Activated CD4-positive, alpha-beta T cell treated with anti-CD3 and anti-CD28 coated beads for 4 hours (primary cell): ENCODE measurements around the gene IKBKG.
"Not testable (repeated sequence)": the region's sequence is repeated elsewhere in the genome, so short reads cannot be mapped to it uniquely, and the experiment has no call there.

Experiments used
- DNase-seq, 2 donors: peaks; one replicate each; pipeline ENCODE4 v3.0.0-alpha.2; 2020

IKBKG gene, protein sequence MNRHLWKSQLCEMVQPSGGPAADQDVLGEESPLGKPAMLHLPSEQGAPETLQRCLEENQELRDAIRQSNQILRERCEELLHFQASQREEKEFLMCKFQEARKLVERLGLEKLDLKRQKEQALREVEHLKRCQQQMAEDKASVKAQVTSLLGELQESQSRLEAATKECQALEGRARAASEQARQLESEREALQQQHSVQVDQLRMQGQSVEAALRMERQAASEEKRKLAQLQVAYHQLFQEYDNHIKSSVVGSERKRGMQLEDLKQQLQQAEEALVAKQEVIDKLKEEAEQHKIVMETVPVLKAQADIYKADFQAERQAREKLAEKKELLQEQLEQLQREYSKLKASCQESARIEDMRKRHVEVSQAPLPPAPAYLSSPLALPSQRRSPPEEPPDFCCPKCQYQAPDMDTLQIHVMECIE

GRCh38 chrX:154547245-154548027 lies at the start of gene IKBKG:
IKBKG (plus strand) TSS chrX:154547620; CDS start chrX:154552003, 4,383 bp downstream.
- DNase-seq = peak; percentile 82 to 87

DNA sequence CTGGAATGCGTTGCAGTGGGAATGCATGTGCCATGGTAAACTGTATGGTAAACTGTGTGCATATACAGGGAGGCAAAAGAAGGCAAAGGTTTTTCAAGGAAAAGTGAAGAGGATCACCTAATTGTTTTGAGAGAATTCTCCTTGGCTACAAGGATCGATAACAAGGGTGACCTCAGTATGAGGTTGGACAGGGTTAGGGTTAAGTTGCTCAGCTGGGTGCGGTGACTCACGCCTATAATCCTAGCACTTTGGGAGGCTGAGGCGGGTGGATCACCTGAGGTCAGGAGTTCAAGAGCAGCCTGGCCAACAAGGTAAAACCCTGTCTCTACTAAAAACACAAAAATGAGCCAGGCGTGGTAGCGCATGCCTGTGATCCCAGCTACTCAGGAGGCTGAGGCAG lies 46.0 kb upstream of the IKBKG start:
- DNase-seq = not testable (repeated sequence)

DNA sequence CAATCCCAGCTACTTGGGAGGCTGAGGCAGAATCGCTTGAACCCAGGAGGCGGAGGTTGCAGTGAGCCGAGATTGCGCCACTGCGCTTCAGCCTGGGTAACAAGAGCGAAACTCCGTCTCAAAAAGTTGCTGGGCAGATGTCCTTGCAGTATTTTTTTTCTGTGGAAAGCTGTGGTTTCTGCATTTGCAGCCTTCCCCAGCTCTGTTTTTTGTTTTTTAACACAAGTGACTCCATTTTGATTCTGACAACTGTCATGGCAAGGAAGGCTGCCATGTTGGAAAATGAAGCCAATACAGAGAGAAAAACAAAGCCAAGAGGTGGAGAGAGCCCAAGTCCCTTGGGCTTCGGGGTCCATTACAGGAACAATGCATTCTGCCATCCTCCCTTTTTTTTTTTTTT lies 45.3 kb upstream of the IKBKG start:
- no peak for DNase-seq

- DNase-seq = no peak
Observed at GRCh38 chrX:154502989-154503388, 44.4 kb upstream of the IKBKG start.

GRCh38 chrX:154505734-154506133 lies 41.7 kb upstream of the IKBKG start:
- DNase-seq = no peak

GRCh38 chrX:154506483-154507332 lies 40.7 kb upstream of the IKBKG start:
- DNase-seq = no peak

GRCh38 chrX:154507673-154508383 lies 39.6 kb upstream of the IKBKG start:
- DNase-seq = no peak

- DNase-seq = no peak
Observed at GRCh38 chrX:154508384-154508745, 39.1 kb upstream of the IKBKG start.

DNA sequence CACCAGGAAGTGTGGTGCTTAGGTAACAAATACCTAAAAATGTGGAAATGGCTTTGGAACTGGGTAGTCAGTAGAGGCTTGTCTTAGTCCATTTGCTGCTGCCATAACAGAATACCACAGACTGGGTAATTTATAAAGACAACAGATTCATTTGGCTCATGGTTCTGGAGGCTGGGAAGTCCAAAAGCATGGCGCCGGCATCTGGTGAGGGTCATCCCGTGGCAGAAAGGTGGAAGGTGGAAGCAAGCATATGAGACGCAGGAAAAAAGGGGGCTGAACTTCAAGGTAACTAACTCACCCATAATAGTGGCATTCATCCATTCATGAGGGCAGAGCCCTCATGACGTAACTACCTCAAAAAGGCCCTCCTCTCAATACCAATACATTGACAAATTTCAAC lies 38.0 kb upstream of the IKBKG start:
- no peak for DNase-seq

- no peak for DNase-seq
Observed at GRCh38 chrX:154511761-154512160, 35.7 kb upstream of the IKBKG start.

GRCh38 chrX:154512879-154513553 lies 34.4 kb upstream of the IKBKG start:
- DNase-seq = no peak

DNA sequence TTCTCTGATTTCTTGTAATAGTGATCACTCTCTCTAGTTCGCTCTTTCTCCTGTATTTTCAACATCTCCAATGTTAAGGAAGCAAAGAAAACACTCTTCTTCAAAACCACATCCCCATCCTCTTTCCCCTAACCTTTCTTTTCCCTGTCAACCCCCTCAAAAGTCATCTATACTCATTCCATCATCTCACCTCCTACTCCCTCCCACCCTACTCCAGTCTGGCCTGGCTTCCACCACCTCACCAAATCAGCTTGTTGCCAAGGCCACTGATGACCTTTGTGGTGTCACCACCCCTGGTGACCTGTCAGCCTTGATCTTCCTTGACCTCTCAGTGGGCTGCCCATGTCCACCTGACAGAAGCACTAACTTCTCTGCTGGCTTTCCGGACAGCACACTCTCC lies 33.7 kb upstream of the IKBKG start:
- no peak for DNase-seq

DNA sequence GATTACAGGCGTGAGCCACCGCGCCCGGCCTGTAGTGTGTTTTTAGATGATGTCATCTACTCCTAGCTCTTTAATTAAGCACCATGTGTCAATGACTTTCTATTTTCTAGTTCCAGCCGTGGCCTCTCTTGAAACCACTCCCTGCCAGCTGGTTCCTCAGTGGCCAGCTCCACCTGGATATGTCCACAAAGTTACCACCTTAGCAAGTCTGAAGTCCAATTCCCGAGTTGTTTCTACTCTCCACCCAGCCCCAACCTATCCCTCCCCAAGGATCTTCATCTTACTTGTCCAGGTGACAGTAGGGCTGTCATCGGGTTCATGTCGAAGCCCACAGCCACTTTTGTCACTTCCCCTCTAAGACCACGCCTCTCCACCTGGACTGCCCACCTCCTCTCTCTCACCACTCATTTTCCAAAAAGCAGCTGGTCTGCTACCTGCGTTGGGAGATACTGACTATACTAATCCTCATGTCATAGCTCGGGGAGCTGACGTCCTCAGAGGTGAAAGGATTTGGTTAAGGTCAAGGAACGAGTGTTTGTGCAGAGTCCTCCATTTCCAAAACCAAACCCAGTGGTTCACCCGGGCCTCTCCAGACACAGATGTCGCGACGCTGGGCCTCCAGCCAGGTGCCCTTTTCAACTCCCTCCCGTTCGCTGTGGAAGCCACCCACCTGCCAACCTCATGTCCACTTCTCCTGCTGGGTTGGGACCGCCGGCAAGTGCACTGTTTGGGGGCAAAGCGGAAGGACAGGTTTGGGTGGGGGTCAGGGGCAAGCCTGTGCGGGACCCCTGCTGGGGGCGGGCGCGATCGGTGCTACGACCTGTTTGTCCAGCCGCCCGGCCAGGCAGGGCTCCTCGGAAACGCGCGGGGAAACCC lies 32.1 kb upstream of the IKBKG start:
- DNase-seq = no peak

GRCh38 chrX:154515966-154516655 lies 31.3 kb upstream of the IKBKG start, which contains the start of gene FAM3A:
FAM3A (minus strand) TSS chrX:154516232; CDS start chrX:154515772, 460 bp downstream.
- DNase-seq = peak; percentile 90 to 93

- DNase-seq = no peak
Observed at GRCh38 chrX:154516656-154517100, 30.7 kb upstream of the IKBKG start.

- no peak for DNase-seq
Observed at GRCh38 chrX:154517101-154517781, 30.2 kb upstream of the IKBKG start.

- DNase-seq = no peak
Observed at GRCh38 chrX:154519389-154519788, 28.0 kb upstream of the IKBKG start.

- DNase-seq = no peak
Observed at GRCh38 chrX:154525606-154526490, 21.6 kb upstream of the IKBKG start.
